ENCODE results near the gene DDR2.

Gene DDR2

GRCh38 chr1:162678439-162678838 is 46.2 kb downstream of the DDR2 start:
- H3K36me3 ChIP-seq (ENCODE audit: insufficient read depth, insufficient read length, low read length), result no peaks in the 10 kb centered on the region
- DNase-seq (ENCODE audit: low read depth, low spot score), result no peak

GRCh38 chr1:162679298-162679697 is 47.0 kb downstream of the DDR2 start:
- Histone ChIP-seq H3K9me3 (ENCODE audit: insufficient read depth, low read length) (peaks cover 17% of the 10 kb centered on the region; the same call in 1 of the 2 replicates), H3K36me3 (ENCODE audit: insufficient read depth, insufficient read length, low read length) (no peaks in the 10 kb centered on the region), H3K27me3 (ENCODE audit: insufficient read depth, insufficient read length) (no peaks in the 10 kb centered on the region), H3K9ac (ENCODE audit: insufficient read length, low read depth) (no peak overlapping the region), H3K4me1 (ENCODE audit: insufficient read depth, insufficient read length) (no peaks in the 10 kb centered on the region), H3K4me3 (ENCODE audit: insufficient read length, low read depth) (no peak overlapping the region)
- TF ChIP-seq ZNF274 (IDR thresholded peaks at IDR 0.05; ENCODE audit: low read depth, low read length) (no peak), YY1 (IDR thresholded peaks at IDR 0.05; ENCODE audit: insufficient read depth, insufficient read length) (no peak), SUZ12 (IDR thresholded peaks at IDR 0.05; ENCODE audit: extremely low read depth, insufficient read depth, insufficient read length) (no peak)
- no peak for DNase-seq (ENCODE audit: low read depth, low spot score)

More at GRCh38 chr1:162678439-162678838, 46.2 kb downstream of the DDR2 start:
- H3K9me3 ChIP-seq (ENCODE audit: insufficient read depth, low read length), result peaks cover 12% of the 10 kb centered on the region; the same call in 1 of the 2 replicates
- no peak for TF ChIP-seq ZNF274 (IDR thresholded peaks at IDR 0.05; ENCODE audit: low read depth, low read length)
- no peak overlapping the region for H3K9ac ChIP-seq (ENCODE audit: insufficient read length, low read depth)
- H3K27me3 ChIP-seq (ENCODE audit: insufficient read depth, insufficient read length), result no peaks in the 10 kb centered on the region
- no peaks in the 10 kb centered on the region for H3K4me1 ChIP-seq (ENCODE audit: insufficient read depth, insufficient read length)
- H3K4me3 ChIP-seq (ENCODE audit: insufficient read length, low read depth), result no peak overlapping the region

DNA sequence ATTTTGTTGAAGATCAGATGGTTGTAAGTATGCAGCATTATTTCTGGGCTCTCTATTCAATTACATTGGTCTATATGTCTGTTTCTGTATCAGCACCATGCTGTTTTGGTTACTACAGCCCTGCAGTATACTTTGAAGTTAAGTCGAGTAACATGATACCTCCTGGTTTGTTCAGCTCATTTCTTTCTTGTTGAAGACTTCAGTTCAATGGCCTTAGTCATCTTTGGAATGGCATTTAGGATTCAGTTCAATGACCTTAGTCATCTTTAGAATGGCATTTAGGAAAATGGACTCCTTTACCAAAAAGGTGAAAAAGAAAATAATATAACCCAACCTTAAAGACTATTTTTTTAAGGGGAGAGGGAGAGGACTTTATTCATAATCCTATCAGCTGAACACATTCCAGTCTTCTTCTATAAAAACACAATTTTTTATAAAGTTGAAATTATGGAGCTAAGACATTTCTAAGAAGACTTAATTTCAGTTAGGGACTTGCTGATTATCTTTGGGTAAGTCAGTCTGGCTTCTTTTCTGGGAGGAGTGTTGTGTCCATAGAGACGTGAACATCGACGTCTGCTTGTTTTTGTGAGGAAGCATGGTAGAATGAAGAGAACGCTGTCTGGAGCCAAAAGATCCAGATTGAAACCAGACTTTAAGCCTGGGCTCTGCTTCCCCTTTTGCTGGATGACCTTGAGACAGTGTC is 48.3 kb downstream of the DDR2 start:
- no peaks in the 10 kb centered on the region for H3K36me3 ChIP-seq (ENCODE audit: insufficient read depth, insufficient read length, low read length)
- TF ChIP-seq YY1 (IDR thresholded peaks at IDR 0.05; ENCODE audit: insufficient read depth, insufficient read length) (no peak), ZNF274 (IDR thresholded peaks at IDR 0.05; ENCODE audit: low read depth, low read length) (no peak), SUZ12 (IDR thresholded peaks at IDR 0.05; ENCODE audit: extremely low read depth, insufficient read depth, insufficient read length) (no peak)
- no peak overlapping the region for H3K9ac ChIP-seq (ENCODE audit: insufficient read length, low read depth)
- no peaks in the 10 kb centered on the region for H3K27me3 ChIP-seq (ENCODE audit: insufficient read depth, insufficient read length)
- no peaks in the 10 kb centered on the region for H3K4me1 ChIP-seq (ENCODE audit: insufficient read depth, insufficient read length)
- H3K9me3 ChIP-seq (ENCODE audit: insufficient read depth, low read length), result peaks cover 17% of the 10 kb centered on the region; the same call in 1 of the 2 replicates
- no peak overlapping the region for H3K4me3 ChIP-seq (ENCODE audit: insufficient read length, low read depth)
- no peak for DNase-seq (ENCODE audit: low read depth, low spot score)

- no peak for DNase-seq (ENCODE audit: low read depth, low spot score)
- H3K4me1 ChIP-seq (ENCODE audit: insufficient read depth, insufficient read length), result no peaks in the 10 kb centered on the region
Measured at GRCh38 chr1:162681122-162681436, 48.8 kb downstream of the DDR2 start.

DNA sequence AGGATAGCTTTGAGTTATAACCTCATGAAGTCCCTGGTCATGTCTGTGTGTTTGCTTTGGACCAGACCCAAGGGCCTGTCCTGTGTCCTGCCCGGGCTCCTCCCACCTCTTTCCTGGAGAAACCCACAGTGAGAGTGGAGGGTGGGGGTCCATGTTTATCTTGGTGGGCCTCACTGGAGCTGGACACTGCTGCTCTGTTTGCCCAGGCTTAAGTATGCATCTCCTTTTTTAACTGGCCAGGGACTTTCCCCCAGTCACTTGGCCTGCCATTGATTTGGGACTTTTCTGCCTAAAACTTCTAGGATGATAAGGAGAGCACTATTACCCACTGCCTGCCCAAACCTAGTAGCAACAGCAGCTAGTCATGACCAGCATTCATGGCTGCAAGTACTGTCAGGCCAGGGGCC is 49.8 kb downstream of the DDR2 start:
- Histone ChIP-seq H3K9me3 (ENCODE audit: insufficient read depth, low read length) (peaks cover 17% of the 10 kb centered on the region; the same call in 1 of the 2 replicates), H3K27me3 (ENCODE audit: insufficient read depth, insufficient read length) (no peaks in the 10 kb centered on the region), H3K4me3 (ENCODE audit: insufficient read length, low read depth) (no peak overlapping the region), H3K36me3 (ENCODE audit: insufficient read depth, insufficient read length, low read length) (no peaks in the 10 kb centered on the region), H3K4me1 (ENCODE audit: insufficient read depth, insufficient read length) (no peaks in the 10 kb centered on the region), H3K9ac (ENCODE audit: insufficient read length, low read depth) (no peak overlapping the region)
- TF ChIP-seq SUZ12 (IDR thresholded peaks at IDR 0.05; ENCODE audit: extremely low read depth, insufficient read depth, insufficient read length), result no peak
- no peak for TF ChIP-seq YY1 (IDR thresholded peaks at IDR 0.05; ENCODE audit: insufficient read depth, insufficient read length)
- TF ChIP-seq ZNF274 (IDR thresholded peaks at IDR 0.05; ENCODE audit: low read depth, low read length), result no peak
- DNase-seq (ENCODE audit: low read depth, low spot score), result no peak

More at GRCh38 chr1:162681122-162681436, 48.8 kb downstream of the DDR2 start:
- Histone ChIP-seq H3K36me3 (ENCODE audit: insufficient read depth, insufficient read length, low read length) (no peaks in the 10 kb centered on the region), H3K4me3 (ENCODE audit: insufficient read length, low read depth) (no peak overlapping the region), H3K27me3 (ENCODE audit: insufficient read depth, insufficient read length) (no peaks in the 10 kb centered on the region), H3K9ac (ENCODE audit: insufficient read length, low read depth) (no peak overlapping the region), H3K9me3 (ENCODE audit: insufficient read depth, low read length) (peaks cover 17% of the 10 kb centered on the region; the same call in 1 of the 2 replicates)
- TF ChIP-seq SUZ12 (IDR thresholded peaks at IDR 0.05; ENCODE audit: extremely low read depth, insufficient read depth, insufficient read length) (no peak), ZNF274 (IDR thresholded peaks at IDR 0.05; ENCODE audit: low read depth, low read length) (no peak), YY1 (IDR thresholded peaks at IDR 0.05; ENCODE audit: insufficient read depth, insufficient read length) (no peak)

DNA sequence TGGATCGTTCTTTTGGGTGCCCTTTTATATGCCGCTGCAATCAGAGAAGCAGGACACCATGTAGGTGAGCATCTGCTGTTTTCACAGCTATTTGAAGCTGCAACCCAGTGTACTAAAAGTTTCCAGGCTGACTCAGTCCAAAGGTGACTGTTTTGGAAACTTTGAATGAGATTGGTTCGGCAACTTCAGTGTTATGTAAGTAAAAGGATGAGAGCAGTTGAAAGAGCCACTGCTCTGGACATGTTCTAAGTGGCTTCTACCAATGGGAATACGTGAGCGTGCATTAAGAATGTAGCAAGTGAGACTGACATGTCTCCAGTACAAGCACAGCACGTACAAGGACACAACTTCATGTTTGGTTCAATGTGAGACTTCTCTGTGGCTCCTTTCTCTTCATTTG is 55.6 kb downstream of the DDR2 start:
- peaks cover 17% of the 10 kb centered on the region for H3K9me3 ChIP-seq (ENCODE audit: insufficient read depth, low read length)
- H3K4me1 ChIP-seq (ENCODE audit: insufficient read depth, insufficient read length), result peaks cover 4% of the 10 kb centered on the region
- no peak for TF ChIP-seq YY1 (IDR thresholded peaks at IDR 0.05; ENCODE audit: insufficient read depth, insufficient read length)
- no peak for TF ChIP-seq ZNF274 (IDR thresholded peaks at IDR 0.05; ENCODE audit: low read depth, low read length)
- TF ChIP-seq SUZ12 (IDR thresholded peaks at IDR 0.05; ENCODE audit: extremely low read depth, insufficient read depth, insufficient read length), result no peak
- no peaks in the 10 kb centered on the region for H3K27me3 ChIP-seq (ENCODE audit: insufficient read depth, insufficient read length)
- H3K36me3 ChIP-seq (ENCODE audit: insufficient read depth, insufficient read length, low read length), result no peaks in the 10 kb centered on the region
- no peak for DNase-seq (ENCODE audit: low read depth, low spot score)
- H3K9ac ChIP-seq (ENCODE audit: insufficient read length, low read depth), result no peak overlapping the region
- no peak overlapping the region for H3K4me3 ChIP-seq (ENCODE audit: insufficient read length, low read depth)

DNA sequence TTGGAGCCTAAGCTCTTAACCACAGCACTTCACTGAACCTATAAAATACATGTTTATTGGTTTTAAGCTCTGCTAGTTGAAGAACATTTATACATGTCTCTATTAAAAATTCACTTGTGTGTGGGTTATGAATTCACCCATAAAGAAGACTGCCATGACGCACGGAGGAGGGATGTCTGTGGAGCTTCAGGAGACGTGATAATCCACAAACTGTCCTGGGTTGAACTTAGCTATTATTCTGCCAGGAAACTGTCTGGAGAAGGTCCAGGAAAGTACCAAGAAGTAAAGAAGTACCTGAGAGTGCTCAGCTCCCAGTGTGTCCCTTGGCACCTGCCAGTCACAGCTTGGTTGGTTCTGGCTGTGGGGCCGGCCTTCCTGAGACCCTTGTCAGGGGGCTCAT is 56.3 kb downstream of the DDR2 start:
- Histone ChIP-seq H3K9ac (ENCODE audit: insufficient read length, low read depth) (no peak overlapping the region), H3K27me3 (ENCODE audit: insufficient read depth, insufficient read length) (no peaks in the 10 kb centered on the region), H3K4me1 (ENCODE audit: insufficient read depth, insufficient read length) (peaks cover 4% of the 10 kb centered on the region), H3K4me3 (ENCODE audit: insufficient read length, low read depth) (no peak overlapping the region), H3K36me3 (ENCODE audit: insufficient read depth, insufficient read length, low read length) (no peaks in the 10 kb centered on the region), H3K9me3 (ENCODE audit: insufficient read depth, low read length) (peaks cover 11% of the 10 kb centered on the region)
- DNase-seq (ENCODE audit: low read depth, low spot score), result no peak
- no peak for TF ChIP-seq ZNF274 (IDR thresholded peaks at IDR 0.05; ENCODE audit: low read depth, low read length)
- TF ChIP-seq YY1 (IDR thresholded peaks at IDR 0.05; ENCODE audit: insufficient read depth, insufficient read length), result no peak
